HL-60/S4 treated with phorbol 12-myristate 13-acetate at 8.2 ng/mL for 4 days and 3 days (cell line): ENCODE data around the gene GNAO1.

ENCODE experiments used
- in situ Hi-C: fragments of 300-500 bp; cut with MboI; formaldehyde crosslinking; loops from 2 replicates; pipeline ENCODE4 v1.15.0; 2022; ENCODE audit warnings: low sequenced_read_pairs

Gene GNAO1

DNA sequence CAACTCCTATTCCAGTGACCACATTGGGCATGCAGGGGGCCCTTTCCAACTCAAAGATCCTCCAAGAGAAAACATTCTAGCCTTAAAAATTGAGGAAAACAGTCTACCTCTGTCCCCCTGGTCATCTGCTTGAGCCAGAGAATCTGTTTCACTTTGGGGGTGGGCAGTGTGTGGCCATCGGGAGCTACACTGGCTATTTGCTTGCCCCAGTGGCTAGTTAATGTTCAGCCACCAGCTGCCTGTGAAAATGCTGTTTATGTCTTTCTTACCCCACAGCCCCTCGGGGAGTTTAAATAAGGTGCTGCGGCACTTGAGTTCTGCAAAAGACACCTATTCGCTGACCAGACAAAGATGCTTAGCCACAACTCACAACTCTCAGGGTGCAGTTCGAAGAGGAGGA is 43.4 kb downstream of the GNAO1 start:
- in situ Hi-C loops = no loop called here

DNA sequence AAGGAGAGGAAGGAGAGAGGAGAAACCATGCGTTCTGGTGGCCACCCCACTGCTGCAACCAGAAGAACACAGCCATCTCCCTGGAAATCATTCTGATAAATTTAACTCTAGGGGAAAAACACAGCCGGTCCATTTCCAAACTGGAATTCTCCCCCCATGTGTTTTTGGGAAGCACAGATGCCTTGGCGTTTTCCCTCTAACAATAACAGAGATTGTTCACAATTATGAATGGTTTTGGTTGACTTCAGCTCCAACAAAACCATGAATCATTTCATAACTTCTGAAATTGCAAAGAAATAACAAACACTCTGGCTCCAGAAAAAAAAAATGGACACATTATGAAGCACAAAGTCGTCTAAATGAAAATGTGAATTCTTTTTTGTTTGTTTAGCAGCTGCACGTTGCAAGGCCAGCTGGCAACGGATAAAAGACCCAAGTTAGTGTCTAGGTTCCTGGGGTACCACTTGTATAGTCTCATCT is 46.2 kb downstream of the GNAO1 start:
- in situ Hi-C loops = no loop called here

DNA sequence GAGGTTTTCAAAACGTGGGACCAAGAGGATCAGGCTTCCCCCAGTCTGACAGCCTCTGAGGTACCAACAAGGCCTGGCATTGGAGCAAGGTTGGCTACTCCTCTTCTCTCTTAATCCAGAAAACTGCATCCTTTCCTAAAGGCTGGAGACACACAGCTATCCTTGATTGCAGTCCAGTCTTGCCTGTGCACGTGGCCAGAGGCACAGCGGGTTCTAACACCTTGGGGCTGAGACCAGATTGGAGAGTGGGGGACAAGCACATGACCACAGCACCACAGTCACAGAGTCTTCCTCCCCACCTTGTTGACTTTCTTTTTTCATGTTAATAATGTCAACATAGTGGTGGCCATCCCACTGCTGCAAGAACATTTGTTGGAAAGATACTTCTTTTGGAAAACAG is 46.9 kb downstream of the GNAO1 start:
- in situ Hi-C loops = no loop called here

DNA sequence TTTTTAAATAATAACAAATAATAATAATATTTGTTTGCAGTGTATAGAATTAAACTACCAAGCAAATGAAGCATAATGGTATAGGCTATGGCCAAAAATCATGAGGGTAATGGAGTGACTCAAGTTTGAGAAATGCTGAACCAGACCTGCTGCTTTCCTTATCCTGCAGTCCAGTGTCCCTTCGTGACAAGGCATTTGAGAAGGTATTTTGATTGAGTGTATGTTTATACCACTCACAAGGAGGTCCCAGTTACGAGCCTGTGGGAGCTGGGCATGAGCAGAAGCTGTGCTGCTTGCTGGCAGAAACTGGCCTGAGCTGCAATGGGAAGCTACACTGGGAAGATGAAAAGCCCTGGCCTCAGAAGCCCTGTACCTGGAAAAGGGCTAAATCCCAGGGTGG is 50.3 kb downstream of the GNAO1 start:
- in situ Hi-C loops = no loop called here

DNA sequence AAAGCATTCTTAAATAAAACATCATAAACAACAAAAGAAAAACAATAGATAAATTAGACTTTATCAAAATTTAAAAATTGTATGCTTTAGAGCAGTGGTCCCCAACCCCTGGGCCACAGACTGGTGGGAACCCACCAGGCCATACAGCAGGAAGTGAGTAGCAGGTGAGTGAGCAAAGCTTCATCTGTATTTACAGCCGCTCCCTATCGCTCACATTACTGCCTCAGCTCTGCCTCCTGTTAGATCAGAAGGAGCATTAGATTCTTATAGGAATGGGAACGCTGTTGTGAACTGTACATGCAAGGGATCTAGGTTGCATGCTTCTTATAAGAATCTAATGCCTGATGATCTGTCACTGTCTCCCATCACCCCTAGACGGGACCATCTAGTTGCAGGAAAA is 51.5 kb downstream of the GNAO1 start:
- in situ Hi-C loops = no loop called here

DNA sequence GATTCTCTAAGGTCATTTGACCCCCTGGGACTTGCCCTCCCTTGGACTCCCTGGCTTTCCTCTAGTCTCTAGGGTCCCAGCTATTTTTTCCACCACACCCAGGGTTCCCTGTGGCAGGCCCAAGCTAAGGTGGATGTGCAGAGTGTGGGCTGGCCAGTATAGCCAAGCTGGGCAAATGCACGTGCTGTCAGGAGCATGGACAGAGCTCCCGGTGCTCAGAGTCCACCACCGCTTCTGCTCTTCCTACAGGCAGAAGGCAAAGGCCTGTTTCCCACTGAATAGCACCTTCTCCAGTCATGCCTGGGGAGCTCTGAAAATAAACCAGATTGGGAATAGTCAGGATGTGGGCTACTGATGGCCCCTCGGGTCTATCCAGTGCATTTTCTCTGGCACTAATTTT is 53.3 kb downstream of the GNAO1 start:
- in situ Hi-C loops = no loop called here

DNA sequence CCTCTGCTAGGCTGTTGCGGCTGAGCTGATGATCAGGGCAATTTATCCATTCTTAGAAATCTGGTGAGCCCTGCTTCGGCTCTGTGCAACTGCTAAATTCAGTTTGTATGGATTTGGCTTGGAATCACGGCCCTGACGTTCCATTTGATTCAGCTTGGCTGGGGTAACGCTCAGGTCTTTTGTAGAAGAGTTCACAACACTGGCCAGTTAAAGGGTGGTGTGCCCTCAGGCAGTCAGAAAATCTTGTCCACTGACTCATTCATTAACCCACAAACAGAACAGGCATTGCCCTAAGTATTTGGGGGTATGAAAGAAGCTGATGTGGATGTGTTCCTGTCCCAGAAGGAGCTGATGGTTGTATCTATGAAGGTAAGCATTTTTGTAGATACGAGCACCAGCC is 53.9 kb downstream of the GNAO1 start:
- in situ Hi-C loops = no loop called here

DNA sequence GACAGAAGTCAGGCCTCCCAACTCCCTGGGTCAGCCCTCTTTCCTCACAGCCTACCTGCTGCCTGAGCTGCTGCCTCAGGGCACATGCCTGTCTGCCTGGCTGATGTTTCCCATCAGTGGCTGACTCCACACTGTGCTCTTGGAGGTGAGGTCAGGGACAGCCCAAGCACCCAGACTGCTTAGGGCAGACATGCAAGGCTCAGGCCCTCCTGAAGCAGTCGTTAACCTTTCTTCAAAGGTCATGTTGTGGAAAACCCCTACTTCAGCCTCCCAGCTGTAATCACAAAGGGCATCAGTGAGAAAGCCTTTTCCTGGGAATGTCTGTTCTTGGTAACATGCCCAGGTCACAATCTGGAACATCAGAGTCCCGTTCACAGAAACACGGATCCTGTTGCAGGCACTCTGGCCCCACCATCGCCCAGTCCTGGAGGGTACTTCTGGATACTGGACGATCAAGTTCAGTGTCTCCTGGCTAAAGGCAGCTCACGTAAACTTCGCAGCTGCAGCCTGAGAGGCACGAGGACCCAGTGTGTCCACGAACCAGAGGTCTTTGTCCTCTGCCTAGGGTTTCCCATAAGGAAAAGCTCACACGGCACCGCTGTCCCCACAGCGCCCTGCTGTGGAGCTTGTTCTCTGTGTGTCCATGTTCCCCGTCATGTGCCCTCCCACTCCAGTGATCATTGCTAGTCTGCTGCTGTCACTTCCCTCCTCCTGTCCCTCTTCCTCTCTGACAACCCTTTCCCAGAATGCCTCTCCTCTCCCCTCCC is 54.9 kb downstream of the GNAO1 start:
- in situ Hi-C loops = no loop called here

DNA sequence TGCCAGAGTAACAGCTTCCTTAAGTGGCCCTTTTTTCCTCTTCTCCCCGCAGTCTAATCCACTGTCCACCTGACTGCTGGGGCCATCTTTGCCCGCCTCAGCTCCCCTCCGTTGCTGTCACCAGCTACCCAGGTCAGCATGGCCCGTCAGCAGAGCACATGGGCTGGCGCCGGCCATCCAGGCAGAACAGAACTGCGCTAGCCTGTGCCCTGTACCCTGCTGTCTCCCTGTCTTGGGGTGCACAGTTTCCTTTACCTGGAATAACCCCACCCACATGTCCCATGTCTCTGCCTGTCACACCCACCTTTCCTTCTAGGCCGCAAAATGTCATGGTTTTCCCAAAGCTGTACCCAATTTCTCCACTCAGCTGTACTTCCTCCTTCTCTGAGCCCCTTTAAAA is 55.7 kb downstream of the GNAO1 start:
- in situ Hi-C loops = no loop called here

DNA sequence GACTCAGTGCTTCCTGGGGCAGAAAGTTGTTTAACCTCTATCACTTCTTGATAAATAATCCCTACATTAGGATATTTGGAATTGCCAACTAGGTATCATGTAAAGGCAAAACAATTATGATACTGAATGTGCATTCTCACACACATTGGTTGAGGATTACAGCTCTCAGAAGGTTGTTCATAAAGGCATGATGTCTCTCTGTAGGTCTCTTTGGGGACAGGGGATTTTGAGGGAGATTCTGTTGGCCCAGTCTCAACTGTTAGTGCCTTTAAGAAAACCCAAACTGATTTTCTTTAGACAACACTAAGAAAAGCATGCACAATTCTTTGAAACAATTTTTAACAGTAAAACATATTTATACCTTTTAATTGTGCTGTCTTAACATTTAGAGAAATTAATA is 56.5 kb downstream of the GNAO1 start:
- in situ Hi-C loops = no loop called here

DNA sequence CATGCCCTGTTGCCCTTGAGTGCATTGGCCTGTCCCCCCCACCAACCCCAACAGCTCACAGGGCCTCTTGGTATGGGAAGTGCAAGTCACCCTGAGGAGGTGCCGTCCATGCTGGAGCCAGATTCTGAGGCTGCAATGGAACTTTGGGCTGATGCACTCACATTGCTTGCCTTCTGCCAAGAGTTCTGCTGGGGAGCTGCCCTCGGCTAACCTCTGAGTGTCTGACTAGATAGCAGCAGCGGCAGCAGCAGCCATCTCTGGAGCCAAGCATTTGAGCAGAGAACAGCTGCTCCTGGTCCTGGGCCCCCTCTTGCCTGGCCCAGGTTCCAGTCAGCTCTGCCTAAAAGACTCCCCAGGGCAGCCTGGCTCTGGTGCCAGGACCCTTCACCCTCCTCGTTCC is 61.5 kb downstream of the GNAO1 start:
- in situ Hi-C loops = no loop called here

DNA sequence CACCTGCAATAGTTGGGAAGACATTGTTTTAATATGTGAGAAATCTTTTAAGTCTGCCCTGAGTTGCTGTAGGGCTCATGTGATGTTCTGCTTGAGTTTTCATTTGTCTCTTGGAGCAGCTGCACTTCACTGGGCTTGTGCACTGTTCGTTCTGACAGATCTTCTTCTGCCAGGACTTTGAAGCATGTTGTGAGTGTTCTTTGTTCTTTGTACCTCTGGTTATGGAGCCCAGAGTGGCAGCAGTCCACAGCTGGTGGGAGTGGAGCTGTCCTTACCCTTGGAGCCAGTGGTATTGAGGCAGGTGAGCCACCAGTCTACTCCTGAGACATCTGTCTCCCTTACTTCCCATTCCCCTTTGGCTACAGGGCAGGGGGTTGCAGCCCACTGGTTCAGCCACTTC is 64.6 kb downstream of the GNAO1 start:
- in situ Hi-C loops = no loop called here

DNA sequence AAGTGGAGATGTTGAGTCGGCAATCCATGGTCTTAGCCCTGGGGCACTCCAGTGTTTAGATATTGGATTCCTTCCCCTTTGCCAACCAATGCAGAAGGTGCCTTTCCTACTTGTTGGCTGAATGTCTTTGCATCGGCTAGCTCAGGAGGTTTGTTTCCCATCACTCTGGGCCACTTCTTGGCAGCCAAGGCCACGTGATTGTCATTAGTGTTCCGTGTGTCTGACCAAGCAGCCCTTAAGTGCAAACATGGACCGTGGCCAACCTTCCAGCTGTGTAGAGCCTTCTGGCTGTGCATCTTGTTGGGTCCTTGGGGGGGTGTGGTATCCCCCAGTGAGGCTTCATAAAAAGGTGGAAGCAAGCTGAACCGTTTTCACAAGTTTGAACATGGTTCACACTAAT is 66.0 kb downstream of the GNAO1 start:
- in situ Hi-C loops = no loop called here

DNA sequence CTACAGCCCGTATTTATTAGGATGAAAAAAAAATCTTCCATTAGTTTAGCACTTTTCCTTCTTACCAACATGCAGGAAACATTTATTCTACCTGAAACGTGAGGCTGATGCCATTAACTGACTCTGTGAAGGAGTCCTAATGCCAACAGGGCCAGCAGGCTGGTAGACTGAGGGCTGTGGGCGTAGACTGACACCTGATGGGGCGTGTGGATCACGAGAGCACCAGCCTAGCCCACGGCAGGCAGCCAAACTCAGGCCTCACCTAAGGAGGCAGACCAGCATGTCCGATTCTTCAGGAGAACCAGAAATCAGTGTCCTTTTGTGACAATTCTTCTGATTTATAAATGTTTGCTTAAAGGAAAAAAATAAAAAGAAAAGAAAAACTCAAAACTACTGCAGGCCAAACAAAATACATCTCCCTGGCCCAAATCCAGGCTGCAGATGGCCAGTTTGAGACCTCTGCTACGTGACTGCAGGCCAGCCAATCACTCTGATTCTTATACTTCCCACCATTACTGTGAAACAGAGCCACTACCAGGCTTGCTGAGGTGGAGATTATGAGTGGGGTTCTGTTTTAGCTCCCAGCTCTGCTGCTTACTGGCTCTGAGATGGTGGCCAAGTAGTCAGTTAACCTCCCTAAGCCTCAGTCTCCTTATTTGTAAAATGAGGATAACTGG is 66.5 kb downstream of the GNAO1 start:
- in situ Hi-C loops = no loop called here

DNA sequence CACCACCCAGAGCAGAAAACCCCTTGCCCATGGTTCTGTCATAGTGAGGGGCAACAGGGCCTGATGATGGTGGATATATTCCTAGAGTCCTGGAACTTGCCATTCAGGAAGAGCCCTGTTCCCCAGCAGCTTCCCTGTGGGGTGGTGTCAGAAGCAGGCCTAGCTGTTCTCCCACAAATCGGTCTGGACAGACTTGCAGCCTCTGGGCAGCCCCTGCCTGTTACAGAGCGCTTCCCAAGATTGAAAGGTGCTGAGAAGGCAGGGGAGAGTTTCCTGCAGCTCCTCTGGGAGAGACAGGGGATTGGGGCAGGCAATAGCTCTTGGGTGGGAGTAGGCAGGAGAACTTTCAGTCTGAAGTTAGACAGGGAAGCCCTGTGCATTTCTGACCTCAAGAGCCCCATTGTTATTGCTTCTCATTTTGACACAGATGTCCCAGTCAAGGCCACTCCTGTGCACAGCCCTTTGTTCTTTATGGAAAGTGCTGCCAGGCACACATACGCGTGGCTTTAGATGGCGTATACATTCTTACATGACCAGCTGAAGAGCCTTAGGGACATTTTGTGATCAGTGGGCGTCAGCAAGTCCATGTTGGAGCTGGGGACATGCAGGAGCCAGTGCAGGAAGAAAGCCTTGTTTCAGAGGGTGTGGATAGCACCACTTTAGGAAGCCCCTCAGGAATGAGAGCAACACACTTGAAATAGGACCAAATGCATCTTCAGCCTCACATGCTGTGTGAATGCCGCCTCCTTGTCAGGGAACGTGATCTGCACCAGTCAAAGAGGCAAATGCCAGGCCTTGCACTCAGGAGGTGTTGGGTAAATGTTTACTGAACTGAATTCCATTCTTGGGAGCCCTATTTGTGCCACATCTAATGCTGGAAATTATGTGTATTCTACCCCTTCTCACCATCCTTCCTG is 67.5 kb downstream of the GNAO1 start:
- in situ Hi-C loops = no loop called here

DNA sequence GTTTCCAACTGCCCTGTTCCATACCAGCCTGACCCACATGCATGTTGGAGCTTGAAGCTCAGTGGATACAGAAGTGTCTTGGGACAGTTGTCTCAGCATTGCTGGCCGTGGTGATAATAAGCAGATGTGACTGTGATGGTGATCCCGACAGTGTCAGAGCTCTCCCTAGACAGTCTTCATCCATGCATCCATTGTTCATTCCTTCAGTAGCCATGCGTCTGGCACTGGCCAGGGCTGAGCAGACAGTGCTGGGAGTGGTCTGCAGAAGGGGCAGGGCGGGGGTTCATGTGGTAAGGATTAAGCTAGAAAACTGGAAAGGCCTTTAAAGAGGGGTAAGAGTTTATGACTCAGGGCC is 68.1 kb downstream of the GNAO1 start:
- in situ Hi-C loops = no loop called here

DNA sequence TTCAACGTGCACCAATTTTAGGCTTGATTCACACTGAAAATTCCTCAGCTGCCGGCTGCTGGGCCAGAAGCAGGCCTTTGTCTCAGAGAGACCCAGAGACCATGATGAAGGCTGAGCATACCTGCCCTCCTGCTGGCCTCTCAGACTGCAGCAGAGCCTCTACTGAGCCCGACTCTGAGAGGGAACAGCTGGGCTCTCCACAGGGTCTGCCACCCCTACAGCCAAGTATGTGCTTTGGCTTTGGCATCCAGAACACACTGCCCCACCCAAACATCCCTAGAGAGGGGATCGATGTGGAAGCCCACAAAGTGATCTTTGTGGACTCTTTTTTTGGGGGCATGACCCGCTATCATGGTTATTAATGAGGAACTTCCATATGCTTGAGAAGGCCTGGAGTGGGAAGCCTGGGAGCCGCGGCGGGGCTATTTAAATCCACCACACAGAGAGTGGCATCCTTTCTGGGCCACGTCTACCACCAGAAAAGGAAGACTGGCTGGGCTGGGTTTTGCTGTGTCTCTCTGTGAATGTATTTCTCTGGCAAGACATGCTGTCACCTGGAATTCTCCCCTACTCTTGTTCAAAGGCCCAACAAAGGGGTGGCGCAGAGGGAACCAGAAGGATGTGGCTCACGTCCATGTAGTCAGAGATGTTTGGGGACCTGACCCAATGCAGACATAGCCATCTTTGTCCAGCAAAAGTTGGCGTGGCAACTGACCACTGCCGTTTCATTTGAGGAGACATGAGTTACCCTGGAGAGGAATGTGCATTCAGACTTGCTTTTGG is 69.3 kb downstream of the GNAO1 start:
- in situ Hi-C loops = no loop called here

DNA sequence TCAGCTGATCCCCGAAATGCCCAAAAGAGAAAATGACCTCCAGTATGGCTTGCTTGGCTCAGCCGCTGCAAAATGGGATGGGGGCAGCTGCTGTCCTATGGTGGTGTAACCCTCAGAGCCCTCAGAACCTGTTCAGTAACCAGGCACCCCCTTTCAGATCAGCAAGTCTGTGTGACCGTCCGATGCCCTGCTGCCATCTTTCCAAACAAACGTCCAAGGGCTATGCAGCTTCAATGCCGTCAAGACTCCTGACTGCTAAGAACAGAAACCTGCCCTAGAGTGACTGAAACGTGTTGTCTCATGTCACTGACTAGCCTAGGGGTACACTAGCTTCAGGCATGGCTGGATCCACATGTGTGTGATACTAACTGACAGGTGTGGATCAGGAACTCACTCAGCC is 70.4 kb downstream of the GNAO1 start:
- in situ Hi-C loops = no loop called here

DNA sequence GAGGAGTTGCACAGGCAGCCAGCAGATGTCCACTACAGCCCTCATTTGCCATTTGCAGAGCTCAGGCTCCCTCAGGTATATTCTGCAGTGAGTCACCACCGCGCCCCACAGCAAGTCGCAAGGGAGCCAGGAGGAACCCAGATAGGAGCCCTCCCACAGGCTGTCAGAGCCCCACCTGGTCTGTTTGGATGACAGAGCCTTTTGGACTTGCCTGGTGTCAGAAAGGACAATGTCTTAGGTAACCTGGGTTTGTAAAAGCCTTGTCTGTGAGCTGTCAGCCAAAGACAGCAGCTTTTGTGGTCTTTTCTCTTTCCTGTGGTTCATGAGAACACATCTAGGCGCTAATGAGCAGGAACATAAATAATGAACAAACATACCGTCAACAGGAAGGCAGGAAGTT is 70.9 kb downstream of the GNAO1 start:
- in situ Hi-C loops = no loop called here

DNA sequence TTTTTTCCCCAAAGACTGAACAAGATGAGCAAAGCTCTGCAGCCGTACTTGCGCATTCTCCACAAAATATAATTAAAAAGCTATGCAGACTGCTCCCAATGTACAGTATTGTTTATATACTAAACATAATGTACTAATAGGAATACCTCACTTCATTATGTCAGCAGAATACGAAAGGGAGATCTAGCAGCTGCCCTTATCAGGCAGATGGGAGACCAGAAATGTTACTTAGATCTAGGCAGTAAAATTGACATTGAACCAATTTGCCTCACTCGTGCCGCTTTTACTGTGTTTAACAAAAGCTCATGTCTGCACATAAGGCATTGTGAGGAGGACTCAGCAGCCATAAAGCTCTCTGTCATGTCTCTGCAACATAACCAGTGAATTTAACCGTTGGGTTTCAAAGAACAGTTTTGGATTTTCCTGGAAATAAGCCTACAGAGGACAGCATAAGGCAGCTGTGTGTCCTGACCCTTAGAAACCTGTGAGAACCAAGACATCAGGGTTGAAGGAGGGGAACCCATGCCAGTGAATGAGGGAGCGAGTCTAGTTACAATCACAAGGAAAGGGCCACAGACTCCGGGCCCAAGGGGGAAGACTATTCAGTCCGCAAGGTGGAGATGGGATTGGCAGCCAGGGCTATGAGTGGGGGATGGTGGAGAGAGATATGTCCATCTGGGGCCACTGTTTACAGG is 71.4 kb downstream of the GNAO1 start:
- in situ Hi-C loops = no loop called here
